Neural cell (in vitro differentiated cells): Measurements from ENCODE around the gene IQCH. TPM values are rescaled to one million over a fixed set of nuclear protein-coding genes. Genes with fewer than 3 reads are reported as not detected.

ENCODE experiments used
- H2AFZ ChIP-seq: fragments of 200-600, 300-800 bp; sonication (generic), shearing (Covaris generic); 2 replicates; pipeline ENCODE4 v1.6.0; 2014; ENCODE audit warnings: low read depth, mild to moderate bottlenecking, antibody characterized with exemption, low read length, moderate library complexity
- H3F3A ChIP-seq: fragments of 200-600 bp; shearing (Covaris generic); 2 replicates; pipeline ENCODE4 v1.6.1; 2016; ENCODE audit warnings: mild to moderate bottlenecking, moderate library complexity, mixed read lengths, antibody characterized with exemption, low read length; ENCODE audit not compliant: insufficient read depth, poor library complexity, severe bottlenecking
- H3K27ac ChIP-seq: fragments of 200-600, 300-800 bp; sonication (generic), shearing (Covaris generic); 2 replicates; pipeline ENCODE4 v1.5.1; 2014; ENCODE audit warnings: mild to moderate bottlenecking, low read length, moderate library complexity
- H3K27me3 ChIP-seq: fragments of 300-800, 200-600 bp; sonication (generic), shearing (Covaris generic); 2 replicates; pipeline ENCODE4 v1.6.0; 2014; ENCODE audit warnings: mild to moderate bottlenecking, low read depth, low read length, moderate library complexity; ENCODE audit not compliant: insufficient read depth
- H3K36me3 ChIP-seq: fragments of 300-800, 200-600 bp; sonication (generic), shearing (Covaris generic); 2 replicates; pipeline ENCODE4 v1.5.1; 2014; ENCODE audit warnings: mild to moderate bottlenecking, antibody characterized with exemption, low read length, moderate library complexity; ENCODE audit not compliant: insufficient read depth
- H3K4me2 ChIP-seq: fragments of 300-800, 200-600 bp; sonication (generic), shearing (Covaris generic); 2 replicates; pipeline ENCODE4 v1.6.0; 2014; ENCODE audit warnings: mild to moderate bottlenecking, low read length
- H3K4me3 ChIP-seq: fragments of 300-800, 200-600 bp; sonication (generic), shearing (Covaris generic); 2 replicates; pipeline ENCODE4 v1.5.1; 2014; ENCODE audit warnings: mild to moderate bottlenecking, low read length, moderate library complexity
- H3K79me2 ChIP-seq: fragments of 200-600 bp; shearing (Covaris generic); replicated peaks from 2 replicates; pipeline ENCODE4 v1.6.0; 2014; ENCODE audit warnings: mild to moderate bottlenecking, low read length, moderate library complexity; ENCODE audit not compliant: insufficient read depth
- H3K9ac ChIP-seq: fragments of 300-800, 200-600 bp; sonication (generic), shearing (Covaris generic); 2 replicates; pipeline ENCODE4 v1.6.1; 2016; ENCODE audit warnings: mild to moderate bottlenecking, low read length, mixed read lengths
- H3K9me2 ChIP-seq: fragments of 200-600 bp; shearing (Covaris generic); 2 replicates; pipeline ENCODE4 v1.6.1; 2016; ENCODE audit warnings: mild to moderate bottlenecking, low read length, mixed read lengths; ENCODE audit not compliant: insufficient read depth
- H3K9me3 ChIP-seq: fragments of 200-600, 300-800 bp; sonication (generic), shearing (Covaris generic); 2 replicates; pipeline ENCODE4 v1.6.1; 2016; ENCODE audit warnings: mild to moderate bottlenecking, mixed run types, low read length, moderate library complexity, mixed read lengths
- H4K20me1 ChIP-seq: fragments of 200-600 bp; shearing (Covaris generic); 2 replicates; pipeline ENCODE4 v1.6.1; 2016; ENCODE audit warnings: mild to moderate bottlenecking, mixed run types; ENCODE audit not compliant: insufficient read depth
- CTCF ChIP-seq: fragments of 450-650 bp; IDR thresholded peaks from 2 replicates; pipeline ENCODE4 v1.5.1; 2014; ENCODE audit warnings: antibody characterized with exemption, mild to moderate bottlenecking, moderate library complexity; ENCODE audit not compliant: poor library complexity, severe bottlenecking
- EP300 ChIP-seq: fragments of 450-650 bp; conservative IDR thresholded peaks from 2 replicates; pipeline ENCODE4 v1.6.1; 2014; ENCODE audit warnings: antibody characterized with exemption, mild to moderate bottlenecking, moderate library complexity; ENCODE audit not compliant: poor library complexity, severe bottlenecking
- EZH2 ChIP-seq: fragments of 200-600, 300-800 bp; shearing (Covaris generic), sonication (generic); IDR thresholded peaks from 2 replicates; pipeline ENCODE4 v1.6.1; 2014; ENCODE audit warnings: antibody characterized with exemption, low read length, borderline replicate concordance, mild to moderate bottlenecking; ENCODE audit not compliant: insufficient read depth, poor library complexity, severe bottlenecking
- MXI1 ChIP-seq: fragments of 450-650 bp; conservative IDR thresholded peaks from 2 replicates; pipeline ENCODE4 v1.6.1; 2014; ENCODE audit warnings: antibody characterized with exemption, mild to moderate bottlenecking; ENCODE audit not compliant: poor library complexity, severe bottlenecking
- POLR2AphosphoS5 ChIP-seq: IDR thresholded peaks from 2 replicates; pipeline ENCODE4 v1.6.1; 2012
- RAD21 ChIP-seq: fragments of 450-650 bp; conservative IDR thresholded peaks from 2 replicates; pipeline ENCODE4 v1.6.1; 2014; ENCODE audit warnings: antibody characterized with exemption, mild to moderate bottlenecking, moderate library complexity
- REST ChIP-seq: IDR thresholded peaks from 2 replicates; pipeline ENCODE4 v1.6.1; 2012; ENCODE audit warnings: borderline replicate concordance
- SMC3 ChIP-seq: fragments of 450-650 bp; conservative IDR thresholded peaks from 2 replicates; pipeline ENCODE4 v1.6.1; 2014; ENCODE audit warnings: antibody characterized with exemption, mild to moderate bottlenecking, moderate library complexity; ENCODE audit not compliant: poor library complexity
- TAF1 ChIP-seq: IDR thresholded peaks from 2 replicates; pipeline ENCODE4 v1.6.1; 2012; ENCODE audit warnings: low read depth
- polyA plus RNA-seq: library from polyadenylated mRNA; depleted of rRNA; stranded (reverse); fragments of >200 nt; gene quantifications from 2 replicates; pipeline ENCODE4 v1.2.3, GENCODE V29; 2014

Gene IQCH
- polyA plus RNA-seq, 1 donor from 2014 or later, result 2.8 TPM

- H3K4me3 ChIP-seq, result no peak overlapping the region
- H2AFZ ChIP-seq, result no peak overlapping the region
- no peak overlapping the region for H3K4me2 ChIP-seq
- no peaks in the 10 kb centered on the region for H3F3A ChIP-seq
- H3K79me2 ChIP-seq, result no peaks in the 10 kb centered on the region
- H3K36me3 ChIP-seq, result no peaks in the 10 kb centered on the region
- no peaks in the 10 kb centered on the region for H3K9me3 ChIP-seq
- TF ChIP-seq POLR2AphosphoS5 (no peak), EP300 (no peak), CTCF (no peak), SMC3 (no peak), TAF1 (no peak), EZH2 (no peak), MXI1 (no peak), RAD21 (no peak), REST (no peak)
- H3K9me2 ChIP-seq, result no peaks in the 10 kb centered on the region
- H3K27ac ChIP-seq, result no peak overlapping the region
- H3K27me3 ChIP-seq, result no peaks in the 10 kb centered on the region
- no peaks in the 10 kb centered on the region for H4K20me1 ChIP-seq
- no peak overlapping the region for H3K9ac ChIP-seq
Observed at GRCh38 chr15:67276666-67277065, 22.1 kb downstream of the IQCH start.

GRCh38 chr15:67280217-67280616 lies 25.6 kb downstream of the IQCH start:
- no peak overlapping the region for H2AFZ ChIP-seq

More at GRCh38 chr15:67280217-67280616, 25.6 kb downstream of the IQCH start:
- Histone ChIP-seq H4K20me1 (no peaks in the 10 kb centered on the region), H3F3A (no peaks in the 10 kb centered on the region), H3K27me3 (no peaks in the 10 kb centered on the region), H3K36me3 (no peaks in the 10 kb centered on the region), H3K9me2 (no peaks in the 10 kb centered on the region), H3K4me2 (no peak overlapping the region), H3K79me2 (no peaks in the 10 kb centered on the region), H3K9ac (no peak overlapping the region), H3K27ac (no peak overlapping the region), H3K9me3 (no peaks in the 10 kb centered on the region), H3K4me3 (no peak overlapping the region)
- TF ChIP-seq MXI1 (no peak), CTCF (no peak), REST (no peak), TAF1 (no peak), EP300 (no peak)
